ENCODE results near the gene LCN15.
"Not testable (repeated sequence)": the region's sequence is repeated elsewhere in the genome, so short reads cannot be mapped to it uniquely, and the experiment has no call there.

LCN15 gene

DNA sequence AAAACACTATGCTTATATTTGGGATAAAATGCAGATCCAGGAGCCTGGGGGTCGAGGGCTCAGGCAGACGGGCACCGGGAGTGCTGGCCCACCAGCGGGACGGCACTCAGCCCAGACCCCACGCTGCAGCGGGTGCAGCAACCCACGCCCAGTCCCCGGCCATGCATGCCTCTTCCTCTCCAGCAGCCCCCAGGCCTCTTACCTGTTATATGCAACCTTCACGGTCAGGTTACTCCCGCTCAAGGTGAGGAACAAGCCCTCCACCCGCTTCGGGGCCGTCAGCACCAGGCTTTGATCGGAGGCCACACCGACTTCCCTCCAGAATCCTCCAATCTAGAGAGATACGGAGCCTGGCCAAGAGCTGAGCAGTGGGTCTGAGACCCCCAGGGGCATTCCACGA lies 7.5 kb downstream of the LCN15 start:
- Histone ChIP-seq H3K9me3 (ENCODE audit: control insufficient read depth in 2 of 2, low read length in 2 of 2) (peaks cover 0 to 7% of the 10 kb centered on the region in 2 donors), H3K4me3 (ENCODE audit: low read length in 2 of 2) (no peak overlapping the region), H3K27me3 (ENCODE audit: control insufficient read depth in 2 of 2, insufficient read depth in 2 of 2, low read length in 2 of 2) (peaks cover 0 to 2% of the 10 kb centered on the region in 2 donors), H3K36me3 (ENCODE audit: control insufficient read depth in 2 of 2, insufficient read depth in 2 of 2, low read length in 2 of 2) (no peaks in the 10 kb centered on the region), H3K27ac (ENCODE audit: low read depth in 2 of 2, low read length in 2 of 2) (no peak overlapping the region), H3K4me1 (ENCODE audit: control insufficient read depth in 2 of 2, insufficient read depth in 2 of 2, low read length in 2 of 2) (no peaks in the 10 kb centered on the region), H3K9ac (ENCODE audit: low read depth in 1 of 2, low read length in 2 of 2) (no peak overlapping the region)

DNA sequence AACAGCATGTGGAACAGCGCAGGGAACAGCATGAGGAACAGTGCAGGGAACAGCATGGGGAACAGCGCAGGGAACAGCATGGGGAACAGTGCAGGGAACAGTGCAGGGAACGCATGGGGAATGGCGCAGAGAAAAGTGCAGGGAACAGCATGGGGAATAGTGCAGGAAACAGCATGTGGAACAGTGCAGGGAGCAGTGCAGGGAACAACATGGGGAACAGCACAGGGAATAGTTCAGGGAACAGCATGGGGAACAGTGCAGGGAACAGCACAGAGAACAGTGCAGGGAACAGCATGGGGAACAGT lies 8.2 kb downstream of the LCN15 start:
- no peak overlapping the region for H3K9ac ChIP-seq (ENCODE audit: low read depth in 1 of 2, low read length in 2 of 2)
- H3K36me3 ChIP-seq (ENCODE audit: control insufficient read depth in 2 of 2, insufficient read depth in 2 of 2, low read length in 2 of 2): no peaks in the 10 kb centered on the region
- no peak overlapping the region for H3K27ac ChIP-seq (ENCODE audit: low read depth in 2 of 2, low read length in 2 of 2)
- no peaks in the 10 kb centered on the region for H3K27me3 ChIP-seq (ENCODE audit: control insufficient read depth in 2 of 2, insufficient read depth in 2 of 2, low read length in 2 of 2)
- H3K4me1 ChIP-seq (ENCODE audit: control insufficient read depth in 2 of 2, insufficient read depth in 2 of 2, low read length in 2 of 2): no peaks in the 10 kb centered on the region
- H3K4me3 ChIP-seq (ENCODE audit: low read length in 2 of 2): no peak overlapping the region
- peaks cover 0 to 8% of the 10 kb centered on the region in 2 donors for H3K9me3 ChIP-seq (ENCODE audit: control insufficient read depth in 2 of 2, low read length in 2 of 2)

DNA sequence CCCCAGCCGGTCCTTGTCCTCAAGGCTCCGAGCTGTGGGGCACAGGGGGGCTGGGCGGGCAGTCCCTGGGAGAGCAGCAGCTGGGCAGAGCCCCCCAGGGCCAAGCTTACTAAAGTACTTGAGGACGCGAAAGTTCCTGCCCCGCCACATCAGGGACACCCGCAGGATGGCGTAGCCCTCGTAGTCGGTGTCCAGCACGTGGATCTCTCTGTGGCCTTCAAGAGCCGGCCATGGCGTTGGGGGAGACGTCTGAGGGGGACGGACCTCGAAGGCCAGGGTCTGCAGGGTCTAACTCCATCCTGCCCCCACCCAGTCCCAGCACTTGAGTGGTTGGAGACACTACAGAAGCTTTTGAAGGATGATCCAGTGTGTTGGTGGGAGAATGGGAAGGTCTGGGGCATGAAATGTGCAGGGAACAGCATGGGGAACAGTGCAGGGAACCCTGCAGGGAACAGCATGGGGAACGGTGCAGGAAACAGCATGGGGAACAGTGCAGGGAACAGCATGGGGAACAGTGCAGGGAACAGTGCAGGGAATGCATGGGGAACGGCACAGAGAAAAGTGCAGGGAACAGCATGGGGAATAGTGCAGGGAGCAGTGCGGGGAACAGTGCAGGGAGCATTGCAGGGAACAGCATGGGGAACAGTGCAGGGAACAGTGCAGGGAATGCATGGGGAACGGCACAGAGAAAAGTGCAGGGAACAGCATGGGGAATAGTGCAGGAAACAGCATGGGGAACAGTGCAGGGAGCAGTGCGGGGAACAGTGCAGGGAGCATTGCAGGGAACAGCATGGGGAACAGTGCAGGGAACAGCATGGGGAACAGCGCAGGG lies 8.8 kb downstream of the LCN15 start:
- not testable (repeated sequence) for H3K4me3 ChIP-seq (ENCODE audit: low read length in 2 of 2); H3K4me1 ChIP-seq (ENCODE audit: control insufficient read depth in 2 of 2, insufficient read depth in 2 of 2, low read length in 2 of 2); H3K36me3 ChIP-seq (ENCODE audit: control insufficient read depth in 2 of 2, insufficient read depth in 2 of 2, low read length in 2 of 2); H3K9ac ChIP-seq (ENCODE audit: low read depth in 1 of 2, low read length in 2 of 2); H3K27ac ChIP-seq (ENCODE audit: low read depth in 2 of 2, low read length in 2 of 2); H3K27me3 ChIP-seq (ENCODE audit: control insufficient read depth in 2 of 2, insufficient read depth in 2 of 2, low read length in 2 of 2); H3K9me3 ChIP-seq (ENCODE audit: control insufficient read depth in 2 of 2, low read length in 2 of 2)

DNA sequence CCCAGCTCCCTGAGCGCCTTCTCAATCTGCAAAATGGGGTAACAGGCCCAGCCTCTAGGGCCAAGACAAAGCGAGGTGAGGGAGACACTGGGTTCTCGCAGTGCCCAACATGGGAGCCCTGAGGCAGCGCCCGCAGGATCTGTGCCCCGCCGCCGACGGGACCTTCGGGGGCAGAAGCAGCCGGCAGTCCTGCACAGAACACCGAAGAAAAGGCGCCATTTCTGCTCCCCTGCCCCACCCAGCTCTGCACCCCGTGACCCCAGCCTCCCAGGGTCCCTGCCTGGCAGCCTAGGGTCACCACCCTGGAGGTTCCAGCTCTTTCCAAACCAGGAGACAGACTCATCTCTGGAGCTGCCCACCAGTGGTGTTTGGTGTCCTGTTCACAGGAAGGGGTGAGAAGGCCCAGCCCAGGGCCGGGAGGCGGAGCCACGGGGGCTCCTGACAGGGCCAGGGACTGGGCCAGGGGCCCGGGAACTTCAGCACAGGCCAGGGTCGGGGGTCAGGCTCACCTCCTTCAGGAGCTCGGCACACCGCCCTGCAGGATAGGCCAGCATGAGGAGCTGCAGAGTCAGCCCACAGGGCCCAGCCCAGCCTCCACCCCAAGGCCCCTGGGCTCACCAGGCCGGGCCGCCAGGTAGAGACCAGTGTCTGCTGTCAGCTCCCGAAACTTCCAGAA lies 9.6 kb downstream of the LCN15 start:
- no peak overlapping the region for H3K27ac ChIP-seq (ENCODE audit: low read depth in 2 of 2, low read length in 2 of 2)
- H3K36me3 ChIP-seq (ENCODE audit: control insufficient read depth in 2 of 2, insufficient read depth in 2 of 2, low read length in 2 of 2): no peaks in the 10 kb centered on the region
- no peak overlapping the region for H3K4me3 ChIP-seq (ENCODE audit: low read length in 2 of 2)
- H3K27me3 ChIP-seq (ENCODE audit: control insufficient read depth in 2 of 2, insufficient read depth in 2 of 2, low read length in 2 of 2): no peaks in the 10 kb centered on the region
- H3K9ac ChIP-seq (ENCODE audit: low read depth in 1 of 2, low read length in 2 of 2): no peak overlapping the region
- H3K4me1 ChIP-seq (ENCODE audit: control insufficient read depth in 2 of 2, insufficient read depth in 2 of 2, low read length in 2 of 2): no peaks in the 10 kb centered on the region
- H3K9me3 ChIP-seq (ENCODE audit: control insufficient read depth in 2 of 2, low read length in 2 of 2): peaks cover 0 to 8% of the 10 kb centered on the region in 2 donors

DNA sequence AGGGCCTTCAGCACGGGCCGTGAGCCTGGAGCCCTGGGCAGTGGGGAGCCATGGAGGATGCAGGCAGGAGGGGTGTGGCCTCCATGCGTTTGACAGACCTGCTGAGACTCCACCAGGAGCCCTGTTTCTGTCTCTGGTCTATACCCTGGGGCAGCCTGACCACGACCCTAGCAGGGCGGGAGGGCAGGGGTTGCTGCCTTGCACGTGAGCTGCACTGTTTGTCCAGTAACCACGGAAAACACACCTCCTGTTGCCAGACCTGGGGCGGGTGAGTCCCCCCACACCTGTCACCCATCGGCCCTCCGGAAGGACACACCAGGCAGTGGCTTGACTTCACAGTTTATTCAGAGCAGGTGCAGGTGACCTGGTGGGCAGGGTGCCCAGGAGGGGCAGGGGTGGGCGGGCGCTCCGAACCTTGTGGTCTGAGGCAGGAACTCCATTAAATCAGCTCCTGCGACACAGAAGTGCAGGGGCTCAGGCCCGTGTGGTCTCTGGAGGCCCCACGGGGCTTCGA lies 10.2 kb downstream of the LCN15 start:
- Histone ChIP-seq H3K27ac (ENCODE audit: low read depth in 2 of 2, low read length in 2 of 2) (no peak overlapping the region), H3K36me3 (ENCODE audit: control insufficient read depth in 2 of 2, insufficient read depth in 2 of 2, low read length in 2 of 2) (no peaks in the 10 kb centered on the region), H3K9me3 (ENCODE audit: control insufficient read depth in 2 of 2, low read length in 2 of 2) (peaks cover 0 to 8% of the 10 kb centered on the region in 2 donors), H3K27me3 (ENCODE audit: control insufficient read depth in 2 of 2, insufficient read depth in 2 of 2, low read length in 2 of 2) (no peaks in the 10 kb centered on the region), H3K9ac (ENCODE audit: low read depth in 1 of 2, low read length in 2 of 2) (no peak overlapping the region), H3K4me3 (ENCODE audit: low read length in 2 of 2) (no peak overlapping the region), H3K4me1 (ENCODE audit: control insufficient read depth in 2 of 2, insufficient read depth in 2 of 2, low read length in 2 of 2) (no peaks in the 10 kb centered on the region)

DNA sequence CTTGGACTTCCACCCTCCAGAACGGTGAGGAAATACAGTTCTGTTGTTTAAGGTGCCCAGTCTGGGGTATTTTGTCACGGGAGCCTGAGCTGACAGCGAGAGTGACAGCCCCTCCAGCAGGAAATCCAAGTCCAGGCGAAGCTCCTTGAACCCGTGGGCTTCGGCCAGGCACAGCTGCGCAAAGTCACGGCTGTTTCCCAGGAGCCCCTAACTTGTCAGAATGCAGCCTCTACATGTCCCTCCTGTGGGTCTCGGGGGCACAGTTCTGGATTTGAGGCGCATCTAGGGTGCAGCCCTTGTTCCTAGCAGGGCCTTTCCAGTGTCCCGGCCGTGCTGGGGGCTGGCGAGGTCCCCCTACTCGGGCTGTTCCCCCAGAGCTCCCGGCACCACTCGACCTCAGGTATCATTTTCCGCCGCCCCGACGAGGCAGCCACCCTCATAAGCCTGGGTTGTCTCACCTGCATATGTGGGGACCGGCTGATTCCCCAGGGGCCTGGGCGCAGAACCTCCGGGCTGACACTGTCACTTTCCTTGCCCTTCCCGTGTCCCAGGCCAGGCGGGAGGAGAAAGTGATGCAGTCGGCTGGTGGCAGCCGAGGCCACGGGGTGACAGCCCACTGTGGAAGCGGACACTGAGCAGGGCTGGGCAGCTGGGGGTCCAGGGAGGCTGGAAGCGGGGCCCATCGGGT lies 10.8 kb downstream of the LCN15 start:
- Histone ChIP-seq H3K27ac (ENCODE audit: low read depth in 2 of 2, low read length in 2 of 2) (no peak overlapping the region), H3K4me3 (ENCODE audit: low read length in 2 of 2) (no peak overlapping the region), H3K27me3 (ENCODE audit: control insufficient read depth in 2 of 2, insufficient read depth in 2 of 2, low read length in 2 of 2) (no peaks in the 10 kb centered on the region), H3K9ac (ENCODE audit: low read depth in 1 of 2, low read length in 2 of 2) (no peak overlapping the region), H3K4me1 (ENCODE audit: control insufficient read depth in 2 of 2, insufficient read depth in 2 of 2, low read length in 2 of 2) (no peaks in the 10 kb centered on the region), H3K9me3 (ENCODE audit: control insufficient read depth in 2 of 2, low read length in 2 of 2) (peaks cover 0 to 8% of the 10 kb centered on the region in 2 donors), H3K36me3 (ENCODE audit: control insufficient read depth in 2 of 2, insufficient read depth in 2 of 2, low read length in 2 of 2) (no peaks in the 10 kb centered on the region)

DNA sequence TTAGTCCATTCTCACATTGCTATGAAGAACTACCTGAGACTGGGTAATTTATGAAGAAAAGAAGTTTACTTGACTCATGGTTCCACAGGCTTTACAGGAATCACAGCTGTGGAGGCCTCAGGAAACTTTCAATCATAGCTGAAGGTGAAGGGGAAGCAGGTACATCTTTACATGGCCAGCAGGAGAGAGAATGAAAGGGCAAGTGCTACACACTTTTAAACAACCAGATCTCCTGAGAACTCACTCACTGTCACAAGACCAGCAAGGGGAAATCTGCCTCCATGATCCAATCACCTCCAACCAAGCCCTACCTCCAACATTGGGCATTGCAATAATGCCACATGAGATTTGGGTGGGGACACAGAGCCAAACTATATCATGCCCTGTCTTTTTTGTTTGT lies 12.5 kb downstream of the LCN15 start:
- peaks cover 0 to 8% of the 10 kb centered on the region in 2 donors for H3K9me3 ChIP-seq (ENCODE audit: control insufficient read depth in 2 of 2, low read length in 2 of 2)
- no peak overlapping the region for H3K9ac ChIP-seq (ENCODE audit: low read depth in 1 of 2, low read length in 2 of 2)
- H3K4me3 ChIP-seq (ENCODE audit: low read length in 2 of 2): no peak overlapping the region

DNA sequence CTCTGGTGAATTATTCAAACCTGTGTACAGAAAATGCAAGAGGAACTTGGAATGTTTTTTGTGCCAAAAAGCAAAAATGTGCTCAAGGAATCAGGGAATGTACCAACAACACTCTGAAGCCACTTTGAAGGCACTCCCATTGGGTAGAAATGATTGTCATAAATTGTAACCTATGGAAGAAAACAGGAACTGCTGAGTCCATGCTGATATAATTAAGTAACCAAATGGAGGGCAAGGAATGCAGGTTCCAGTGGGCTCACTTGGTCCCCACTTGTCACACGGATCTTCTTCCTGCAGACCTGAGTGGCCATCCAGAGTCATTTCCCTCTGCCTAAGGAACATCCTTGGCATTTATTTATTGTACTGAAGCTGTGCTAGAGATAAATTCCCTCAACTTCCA lies 13.1 kb downstream of the LCN15 start:
- peaks cover 0 to 7% of the 10 kb centered on the region in 2 donors for H3K9me3 ChIP-seq (ENCODE audit: control insufficient read depth in 2 of 2, low read length in 2 of 2)
- no peak overlapping the region for H3K4me3 ChIP-seq (ENCODE audit: low read length in 2 of 2)
- H3K27ac ChIP-seq (ENCODE audit: low read depth in 2 of 2, low read length in 2 of 2): no peak overlapping the region
- H3K36me3 ChIP-seq (ENCODE audit: control insufficient read depth in 2 of 2, insufficient read depth in 2 of 2, low read length in 2 of 2): no peaks in the 10 kb centered on the region
- no peaks in the 10 kb centered on the region for H3K27me3 ChIP-seq (ENCODE audit: control insufficient read depth in 2 of 2, insufficient read depth in 2 of 2, low read length in 2 of 2)
- no peaks in the 10 kb centered on the region for H3K4me1 ChIP-seq (ENCODE audit: control insufficient read depth in 2 of 2, insufficient read depth in 2 of 2, low read length in 2 of 2)
- no peak overlapping the region for H3K9ac ChIP-seq (ENCODE audit: low read depth in 1 of 2, low read length in 2 of 2)

More for the DNA sequence above, 12.5 kb downstream of the LCN15 start:
- H3K36me3 ChIP-seq (ENCODE audit: control insufficient read depth in 2 of 2, insufficient read depth in 2 of 2, low read length in 2 of 2): no peaks in the 10 kb centered on the region
- H3K4me1 ChIP-seq (ENCODE audit: control insufficient read depth in 2 of 2, insufficient read depth in 2 of 2, low read length in 2 of 2): no peaks in the 10 kb centered on the region
- no peaks in the 10 kb centered on the region for H3K27me3 ChIP-seq (ENCODE audit: control insufficient read depth in 2 of 2, insufficient read depth in 2 of 2, low read length in 2 of 2)
- no peak overlapping the region for H3K27ac ChIP-seq (ENCODE audit: low read depth in 2 of 2, low read length in 2 of 2)

DNA sequence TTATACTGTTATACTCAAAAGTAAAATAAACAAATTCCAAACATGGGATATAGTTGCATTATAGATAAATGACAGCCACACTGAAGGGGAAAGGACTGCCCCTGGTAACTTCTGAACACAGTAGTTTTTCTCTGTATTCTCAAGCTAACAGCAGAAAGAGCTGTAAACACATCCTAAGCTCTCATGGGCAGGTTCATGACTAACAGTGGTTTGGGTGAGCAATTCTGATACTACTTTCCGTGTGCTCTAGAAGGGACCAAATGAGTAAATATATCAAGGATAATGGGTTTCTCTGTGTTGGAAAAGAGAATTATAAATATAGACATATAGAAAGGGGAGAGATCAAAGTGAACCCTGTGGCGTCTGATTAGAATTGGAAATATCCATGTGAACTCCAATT lies 13.8 kb downstream of the LCN15 start:
- no peak overlapping the region for H3K27ac ChIP-seq (ENCODE audit: low read depth in 2 of 2, low read length in 2 of 2)
- no peaks in the 10 kb centered on the region for H3K4me1 ChIP-seq (ENCODE audit: control insufficient read depth in 2 of 2, insufficient read depth in 2 of 2, low read length in 2 of 2)
- H3K4me3 ChIP-seq (ENCODE audit: low read length in 2 of 2): no peak overlapping the region
- H3K9ac ChIP-seq (ENCODE audit: low read depth in 1 of 2, low read length in 2 of 2): no peak overlapping the region
- peaks cover 0 to 2% of the 10 kb centered on the region in 2 donors for H3K9me3 ChIP-seq (ENCODE audit: control insufficient read depth in 2 of 2, low read length in 2 of 2)
- H3K36me3 ChIP-seq (ENCODE audit: control insufficient read depth in 2 of 2, insufficient read depth in 2 of 2, low read length in 2 of 2): no peaks in the 10 kb centered on the region
- no peaks in the 10 kb centered on the region for H3K27me3 ChIP-seq (ENCODE audit: control insufficient read depth in 2 of 2, insufficient read depth in 2 of 2, low read length in 2 of 2)
